GM18907 (cell line): ENCODE results near the gene BSX.

ENCODE experiments used
- ATAC-seq: cut with Tn5 transposase; IDR thresholded peaks from one replicate; pipeline ENCODE4 v1.9.1; 2021; ENCODE audit warnings: mild to moderate bottlenecking, moderate library complexity; ENCODE audit not compliant: unreplicated experiment

BSX gene

GRCh38 chr11:122963961-122964360 is 17.7 kb downstream of the BSX start:
- no peak for ATAC-seq

DNA sequence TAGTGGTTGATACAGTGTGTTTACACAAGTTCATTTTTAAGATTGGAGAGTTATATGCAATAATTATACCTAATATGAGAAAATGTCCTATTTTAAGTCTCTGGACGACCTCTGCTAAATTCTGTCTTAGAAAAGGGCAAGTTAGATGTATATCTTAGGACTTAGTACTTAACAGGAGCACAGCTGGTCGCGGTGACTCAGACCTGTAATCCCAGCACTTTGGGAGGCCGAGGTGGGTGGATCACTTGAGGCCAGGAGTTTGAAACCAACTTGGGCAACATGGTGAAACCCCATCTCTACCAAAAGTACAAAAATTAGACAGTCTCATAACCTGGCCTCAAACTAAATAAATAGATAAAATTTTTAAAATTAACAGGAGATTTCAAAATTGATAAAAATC is 27.2 kb downstream of the BSX start:
- no peak for ATAC-seq

DNA sequence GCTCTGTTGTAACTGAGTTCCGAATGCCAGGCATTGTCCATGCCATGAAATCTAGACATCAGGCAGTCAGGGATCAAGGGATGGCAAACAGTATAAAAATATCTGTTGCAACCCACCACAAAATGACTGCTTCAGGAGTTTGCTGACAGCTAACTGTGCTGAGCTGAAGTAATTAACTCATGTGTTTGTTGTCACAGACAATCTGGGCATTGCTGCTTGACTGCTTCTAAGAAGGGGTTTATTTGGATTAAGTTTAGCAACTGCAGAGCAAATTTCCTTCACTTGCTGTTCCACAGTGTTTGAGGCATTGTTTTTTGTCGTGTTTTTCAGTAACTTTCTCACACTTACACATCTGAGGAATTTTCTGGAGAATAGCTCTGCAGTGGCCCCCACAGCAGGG is 30.4 kb downstream of the BSX start:
- no peak for ATAC-seq

DNA sequence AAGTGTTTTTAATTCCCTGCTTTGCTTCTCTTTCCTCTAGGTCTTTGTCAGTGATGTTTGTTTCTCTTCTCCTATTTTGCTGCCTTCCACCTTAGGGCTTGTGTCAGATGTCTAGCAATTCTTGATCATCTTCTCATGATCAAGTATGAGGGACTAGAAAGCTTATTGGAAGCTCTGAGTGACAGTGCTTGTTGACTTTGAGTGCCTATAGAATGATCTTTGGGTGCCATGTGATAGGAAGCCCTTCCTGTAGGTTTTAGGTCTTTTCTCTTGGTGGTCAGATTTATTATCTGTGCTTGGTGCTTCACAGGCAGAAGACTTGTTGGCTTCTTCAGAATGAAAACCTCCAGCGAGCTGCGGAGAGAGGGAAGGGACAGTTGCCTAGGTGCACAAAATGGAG is 43.1 kb downstream of the BSX start:
- no peak for ATAC-seq

- no peak for ATAC-seq
These were observed 43.7 kb downstream of the BSX start for GRCh38 chr11:122937983-122938382.

- ATAC-seq, result no peak
These were observed 48.2 kb downstream of the BSX start for GRCh38 chr11:122933416-122933815.

DNA sequence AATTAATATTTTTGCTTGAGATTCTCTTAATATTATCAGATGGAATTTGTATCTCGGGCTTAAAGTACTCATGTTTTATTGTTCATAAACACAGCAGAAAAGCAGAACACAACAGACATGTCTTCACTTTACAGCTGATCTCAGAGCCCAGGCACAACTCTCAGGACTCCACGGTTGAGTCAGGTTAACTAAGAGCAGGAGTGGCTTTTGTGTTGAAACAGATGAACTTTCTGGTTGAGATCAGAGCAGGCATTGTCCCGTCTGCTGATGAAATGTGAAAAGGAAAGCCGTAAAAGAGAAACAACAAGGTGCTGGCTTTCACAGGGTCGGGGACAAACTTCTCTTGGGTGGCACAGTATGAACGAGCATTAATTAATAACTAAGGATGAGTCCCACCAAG is 50.1 kb downstream of the BSX start:
- ATAC-seq, result no peak
